ENCODE results near the gene STPG2. TPM values are rescaled to one million over a fixed set of nuclear protein-coding genes. Genes with fewer than 3 reads are reported as not detected.

STPG2 gene
- total RNA-seq, 1 donor from 2014 or later, result 1.1 TPM

DNA sequence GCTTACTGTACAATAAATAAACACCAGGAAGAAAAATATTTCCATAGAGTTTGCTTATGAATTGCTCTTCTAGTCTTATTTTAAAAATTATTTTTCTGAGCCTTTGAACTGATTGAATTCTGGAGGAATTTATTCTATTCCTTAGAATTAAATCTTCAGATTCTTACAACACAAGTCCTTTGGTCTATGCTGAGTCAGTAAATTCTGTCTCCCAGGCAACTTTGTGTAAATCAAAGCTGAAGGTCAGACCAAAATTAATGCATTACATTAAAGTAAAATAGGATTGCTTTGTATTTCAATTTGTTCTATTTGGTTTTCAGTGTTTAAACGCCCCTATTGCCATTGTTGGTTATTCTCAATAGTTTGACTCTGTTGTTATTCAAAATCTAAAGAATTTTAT lies 26.8 kb upstream of the STPG2 start:
- Mint-ChIP-seq H3K27me3 (no peaks in the 10 kb centered on the region), H3K36me3 (ENCODE audit: insufficient read depth) (no peaks in the 10 kb centered on the region), H3K4me3 (ENCODE audit: low read depth) (no peak overlapping the region), H3K4me1 (ENCODE audit: low read depth) (peaks cover 9% of the 10 kb centered on the region), H3K9me3 (ENCODE audit: low read depth) (peaks cover 8% of the 10 kb centered on the region), H3K27ac (no peak overlapping the region)
- TF ChIP-seq, protein P1, sequence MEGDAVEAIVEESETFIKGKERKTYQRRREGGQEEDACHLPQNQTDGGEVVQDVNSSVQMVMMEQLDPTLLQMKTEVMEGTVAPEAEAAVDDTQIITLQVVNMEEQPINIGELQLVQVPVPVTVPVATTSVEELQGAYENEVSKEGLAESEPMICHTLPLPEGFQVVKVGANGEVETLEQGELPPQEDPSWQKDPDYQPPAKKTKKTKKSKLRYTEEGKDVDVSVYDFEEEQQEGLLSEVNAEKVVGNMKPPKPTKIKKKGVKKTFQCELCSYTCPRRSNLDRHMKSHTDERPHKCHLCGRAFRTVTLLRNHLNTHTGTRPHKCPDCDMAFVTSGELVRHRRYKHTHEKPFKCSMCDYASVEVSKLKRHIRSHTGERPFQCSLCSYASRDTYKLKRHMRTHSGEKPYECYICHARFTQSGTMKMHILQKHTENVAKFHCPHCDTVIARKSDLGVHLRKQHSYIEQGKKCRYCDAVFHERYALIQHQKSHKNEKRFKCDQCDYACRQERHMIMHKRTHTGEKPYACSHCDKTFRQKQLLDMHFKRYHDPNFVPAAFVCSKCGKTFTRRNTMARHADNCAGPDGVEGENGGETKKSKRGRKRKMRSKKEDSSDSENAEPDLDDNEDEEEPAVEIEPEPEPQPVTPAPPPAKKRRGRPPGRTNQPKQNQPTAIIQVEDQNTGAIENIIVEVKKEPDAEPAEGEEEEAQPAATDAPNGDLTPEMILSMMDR (IDR thresholded peaks at IDR 0.05; ENCODE audit: unreplicated experiment), result no peak
- DNase-seq (ENCODE audit: low spot score, unreplicated experiment), result no peak

- Mint-ChIP-seq H3K36me3 (ENCODE audit: insufficient read depth) (no peaks in the 10 kb centered on the region), H3K4me1 (ENCODE audit: low read depth) (peaks cover 4% of the 10 kb centered on the region), H3K4me3 (ENCODE audit: low read depth) (no peak overlapping the region), H3K27ac (no peak overlapping the region), H3K9me3 (ENCODE audit: low read depth) (peaks cover 4% of the 10 kb centered on the region), H3K27me3 (no peaks in the 10 kb centered on the region)
- DNase-seq (ENCODE audit: low spot score, unreplicated experiment), result no peak
- TF ChIP-seq, protein P1 (IDR thresholded peaks at IDR 0.05; ENCODE audit: unreplicated experiment), result no peak
Measured at GRCh38 chr4:98166731-98167041, 23.4 kb upstream of the STPG2 start.

DNA sequence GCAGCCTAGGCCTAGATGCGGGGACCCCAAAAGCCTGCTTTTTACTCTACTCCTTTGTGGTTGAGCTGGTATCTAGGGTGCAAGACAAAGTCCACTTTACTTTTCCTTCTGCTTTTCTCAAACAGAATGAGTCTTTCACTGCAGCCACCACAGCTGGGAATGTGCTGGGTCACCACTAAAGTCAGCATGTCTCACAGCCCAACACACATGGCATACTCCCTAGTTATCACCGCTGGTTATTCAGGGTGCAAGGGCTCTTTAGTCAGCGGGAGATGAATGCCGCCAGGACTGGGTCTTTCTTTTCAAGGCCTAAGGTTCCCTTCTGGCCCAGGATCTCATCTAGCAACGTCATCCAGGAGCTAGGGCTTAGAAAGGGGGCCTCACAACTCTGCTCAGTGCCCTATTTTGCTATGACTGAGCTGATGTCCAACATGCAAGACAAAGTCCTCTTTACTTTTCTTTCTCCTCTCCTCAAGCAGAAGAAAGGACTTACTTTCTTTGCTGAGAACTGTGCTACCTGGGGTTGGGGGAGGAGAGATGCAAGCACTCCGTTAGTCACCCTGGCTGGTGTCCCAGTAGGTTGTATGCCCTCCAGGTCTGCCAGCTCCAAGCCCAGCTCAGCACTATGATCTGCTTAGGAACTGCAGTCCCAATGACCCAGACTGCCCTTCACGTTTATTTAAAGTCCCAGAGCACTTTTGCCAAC lies 22.9 kb upstream of the STPG2 start:
- no peaks in the 10 kb centered on the region for H3K27me3 Mint-ChIP-seq
- no peak overlapping the region for H3K4me3 Mint-ChIP-seq (ENCODE audit: low read depth)
- no peaks in the 10 kb centered on the region for H3K36me3 Mint-ChIP-seq (ENCODE audit: insufficient read depth)
- peaks cover 4% of the 10 kb centered on the region for H3K4me1 Mint-ChIP-seq (ENCODE audit: low read depth)
- peaks cover 4% of the 10 kb centered on the region for H3K9me3 Mint-ChIP-seq (ENCODE audit: low read depth)
- no peak for DNase-seq (ENCODE audit: low spot score, unreplicated experiment)
- no peak overlapping the region for H3K27ac Mint-ChIP-seq
- TF ChIP-seq, protein P1 (IDR thresholded peaks at IDR 0.05; ENCODE audit: unreplicated experiment), result no peak

DNA sequence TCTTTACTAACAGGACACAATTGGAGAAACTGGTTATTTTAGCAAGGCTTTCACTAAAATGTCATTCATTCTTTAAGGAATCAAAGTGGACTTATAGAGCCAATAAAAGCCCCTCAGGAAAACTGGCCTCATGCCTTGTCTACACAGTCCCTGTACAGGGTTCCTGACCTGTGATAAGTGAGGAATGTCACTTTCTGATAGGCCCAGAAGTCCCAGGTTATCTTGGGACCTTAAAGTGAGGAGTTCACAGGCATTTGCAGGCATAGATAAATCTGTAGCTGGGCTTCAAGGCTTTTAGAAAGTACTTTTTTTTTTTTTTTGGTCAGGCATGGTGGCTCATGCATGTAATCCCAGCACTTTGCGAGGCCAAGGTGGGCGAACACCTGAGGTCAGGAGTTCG lies 19.4 kb upstream of the STPG2 start:
- H3K36me3 Mint-ChIP-seq (ENCODE audit: insufficient read depth), result no peaks in the 10 kb centered on the region
- no peak for DNase-seq (ENCODE audit: low spot score, unreplicated experiment)
- TF ChIP-seq, protein P1 (IDR thresholded peaks at IDR 0.05; ENCODE audit: unreplicated experiment), result no peak
- no peak overlapping the region for H3K27ac Mint-ChIP-seq
- H3K9me3 Mint-ChIP-seq (ENCODE audit: low read depth), result peaks cover 4% of the 10 kb centered on the region
- no peak overlapping the region for H3K4me3 Mint-ChIP-seq (ENCODE audit: low read depth)
- H3K4me1 Mint-ChIP-seq (ENCODE audit: low read depth), result peaks cover 4% of the 10 kb centered on the region
- H3K27me3 Mint-ChIP-seq, result no peaks in the 10 kb centered on the region

DNA sequence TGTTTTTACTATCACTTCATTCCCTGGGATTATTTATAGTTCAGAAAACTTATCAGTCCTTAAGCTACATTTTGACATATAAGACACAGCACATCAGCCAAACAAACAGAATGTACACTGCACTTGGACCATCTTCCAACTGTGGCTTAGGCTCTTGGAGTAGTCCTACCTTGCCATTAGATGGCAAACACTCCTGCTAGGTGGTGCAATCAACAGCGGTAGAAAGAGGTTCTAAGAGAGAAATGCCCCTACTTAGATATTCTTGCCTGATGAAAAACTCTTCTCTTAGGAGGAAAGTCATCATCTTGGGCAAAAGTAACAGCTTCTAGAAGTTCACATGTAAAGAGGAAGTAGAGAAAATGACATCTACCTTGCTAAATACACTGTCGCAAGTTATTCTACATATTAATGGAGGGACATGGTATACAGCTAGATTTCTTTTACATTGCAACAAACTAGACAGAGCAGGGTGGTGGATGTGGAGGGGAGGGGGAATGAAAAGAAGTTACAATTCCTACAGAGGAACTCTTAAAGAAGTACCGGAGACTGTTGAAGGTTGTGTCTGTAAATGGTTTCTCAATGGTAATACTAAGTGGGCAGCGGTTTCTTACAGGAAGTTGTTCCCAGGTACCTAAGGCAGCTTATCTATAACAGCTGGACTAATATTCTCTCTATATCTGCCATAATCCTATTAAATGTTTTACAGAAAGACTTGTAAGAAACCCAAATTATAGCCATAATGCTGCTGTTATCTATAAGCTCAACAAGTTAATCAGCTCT lies 8.1 kb upstream of the STPG2 start:
- TF ChIP-seq, protein P1 (IDR thresholded peaks at IDR 0.05; ENCODE audit: unreplicated experiment), result no peak
- DNase-seq (ENCODE audit: low spot score, unreplicated experiment), result no peak
- Mint-ChIP-seq H3K27me3 (no peaks in the 10 kb centered on the region), H3K27ac (no peak overlapping the region), H3K36me3 (ENCODE audit: insufficient read depth) (no peaks in the 10 kb centered on the region), H3K4me1 (ENCODE audit: low read depth) (no peaks in the 10 kb centered on the region), H3K4me3 (ENCODE audit: low read depth) (no peak overlapping the region), H3K9me3 (ENCODE audit: low read depth) (no peaks in the 10 kb centered on the region)

All from progenitor cell of endocrine pancreas (in vitro differentiated cells).